NCI-H2196 treated with DMSO at 0.1 percent for 48 hours (cell line): ENCODE results near the gene CD99.
"Not testable (repeated sequence)": the region's sequence is repeated elsewhere in the genome, so short reads cannot be mapped to it uniquely, and the experiment has no call there.

Experiments
- DNase-seq: peaks from one replicate; lab custom pipeline; 2025; ENCODE audit not compliant: unreplicated experiment; lab: John Stamatoyannopoulos, UW

Gene CD99

DNA sequence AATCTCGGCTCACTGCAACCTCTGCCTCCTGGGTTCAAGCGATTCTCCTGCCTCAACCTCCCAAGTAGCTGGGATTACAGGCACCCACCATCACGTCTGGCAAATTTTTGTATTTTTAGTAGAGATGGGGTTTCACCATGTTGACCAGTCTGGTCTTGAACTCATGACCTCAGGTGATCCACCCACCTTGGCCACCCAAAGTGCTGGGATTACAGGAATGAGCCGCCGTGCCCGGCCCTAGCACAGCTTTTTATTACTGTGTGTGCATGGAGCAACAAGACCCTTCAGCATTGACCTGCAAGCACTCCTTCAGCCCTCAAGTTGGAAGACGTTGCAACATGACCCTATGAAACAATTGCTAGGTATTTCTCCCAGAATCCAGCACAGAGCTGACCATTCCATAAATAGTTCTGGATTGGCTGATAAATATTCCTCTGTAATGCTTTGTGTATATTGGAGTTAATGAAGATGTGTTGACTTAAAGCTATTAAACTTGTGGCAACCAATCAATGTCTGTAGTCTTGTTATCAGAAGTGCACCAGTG, 15.4 kb upstream of the CD99 start:
- DNase-seq: not testable (repeated sequence)

DNA sequence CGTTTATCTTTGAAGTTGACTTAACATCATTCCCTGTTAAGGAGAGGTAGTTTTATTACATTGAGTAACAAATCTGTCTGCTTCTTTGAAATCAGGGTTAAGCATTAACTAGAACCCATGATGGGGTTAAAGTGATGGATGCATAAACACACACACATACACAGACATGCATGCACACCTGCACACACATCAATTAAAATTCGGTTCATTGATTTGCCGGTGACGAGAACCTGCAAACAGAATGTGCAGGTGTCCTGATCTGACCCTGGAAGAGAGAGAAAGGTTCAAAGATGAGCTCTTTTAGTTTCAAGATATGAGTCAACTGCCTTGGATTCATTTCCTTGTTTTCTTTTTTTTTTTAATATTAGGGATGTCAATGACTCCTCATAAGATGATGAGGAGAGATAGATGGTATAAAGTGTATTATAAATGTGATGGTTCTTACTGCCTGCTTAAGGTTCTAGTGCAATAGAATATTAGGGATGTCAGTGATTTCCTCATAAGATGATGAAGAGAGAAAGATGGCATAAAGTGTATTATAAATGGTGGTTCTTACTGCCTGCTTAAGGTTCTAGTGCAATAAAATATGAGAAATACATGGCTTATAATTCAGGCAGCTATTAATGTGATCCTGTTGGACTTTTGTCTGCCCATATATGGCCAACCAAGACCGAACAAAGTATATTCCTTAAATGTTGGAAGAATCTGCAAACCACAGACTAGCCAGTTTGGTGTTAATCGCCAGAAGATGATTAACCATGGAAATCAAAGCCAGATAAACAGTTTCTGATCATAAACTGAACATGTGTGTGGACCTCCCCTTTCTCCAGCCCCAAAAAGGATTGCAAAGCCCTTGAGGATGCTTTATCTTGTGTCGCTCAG, 14.1 kb upstream of the CD99 start:
- DNase-seq: no peak

DNA sequence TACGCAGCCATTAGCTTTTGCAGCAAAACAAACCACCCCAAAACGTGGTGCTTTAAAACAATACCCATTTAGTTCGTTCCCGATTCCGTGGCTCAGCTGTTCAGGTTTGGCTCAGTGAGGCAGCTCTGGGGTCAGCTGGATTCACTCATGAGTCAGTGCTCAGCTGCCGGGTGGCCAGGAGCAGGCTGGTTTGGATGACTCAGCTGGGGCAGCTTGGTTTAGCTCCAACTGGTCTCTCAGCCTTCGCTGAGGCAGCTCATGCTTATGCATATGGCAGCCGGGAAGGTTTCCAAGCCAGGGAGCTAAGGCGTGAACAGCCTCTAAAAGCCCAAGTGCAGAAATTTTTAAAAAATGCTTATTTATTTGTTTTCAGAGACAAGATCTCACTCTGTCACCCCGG, 13.3 kb upstream of the CD99 start:
- DNase-seq: no peak

DNA sequence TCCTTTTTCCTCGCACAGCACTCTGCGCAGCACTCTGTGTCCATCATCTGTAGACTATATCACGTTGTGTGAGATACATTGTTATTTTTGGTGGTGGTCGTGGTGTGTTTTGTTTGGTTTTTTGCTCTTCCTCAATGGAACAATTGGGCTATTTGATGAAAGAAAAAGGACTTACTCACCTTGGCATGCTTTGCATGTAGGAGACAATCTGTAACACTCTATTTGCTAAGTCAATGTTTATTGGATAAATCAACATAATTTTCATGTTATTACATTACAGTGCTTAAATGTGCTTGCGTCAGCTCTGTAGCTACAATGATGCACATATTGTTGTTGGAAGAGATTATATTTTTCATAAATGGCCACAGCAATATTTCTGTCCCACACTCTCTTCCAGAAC, 12.5 kb upstream of the CD99 start:
- no peak for DNase-seq

DNA sequence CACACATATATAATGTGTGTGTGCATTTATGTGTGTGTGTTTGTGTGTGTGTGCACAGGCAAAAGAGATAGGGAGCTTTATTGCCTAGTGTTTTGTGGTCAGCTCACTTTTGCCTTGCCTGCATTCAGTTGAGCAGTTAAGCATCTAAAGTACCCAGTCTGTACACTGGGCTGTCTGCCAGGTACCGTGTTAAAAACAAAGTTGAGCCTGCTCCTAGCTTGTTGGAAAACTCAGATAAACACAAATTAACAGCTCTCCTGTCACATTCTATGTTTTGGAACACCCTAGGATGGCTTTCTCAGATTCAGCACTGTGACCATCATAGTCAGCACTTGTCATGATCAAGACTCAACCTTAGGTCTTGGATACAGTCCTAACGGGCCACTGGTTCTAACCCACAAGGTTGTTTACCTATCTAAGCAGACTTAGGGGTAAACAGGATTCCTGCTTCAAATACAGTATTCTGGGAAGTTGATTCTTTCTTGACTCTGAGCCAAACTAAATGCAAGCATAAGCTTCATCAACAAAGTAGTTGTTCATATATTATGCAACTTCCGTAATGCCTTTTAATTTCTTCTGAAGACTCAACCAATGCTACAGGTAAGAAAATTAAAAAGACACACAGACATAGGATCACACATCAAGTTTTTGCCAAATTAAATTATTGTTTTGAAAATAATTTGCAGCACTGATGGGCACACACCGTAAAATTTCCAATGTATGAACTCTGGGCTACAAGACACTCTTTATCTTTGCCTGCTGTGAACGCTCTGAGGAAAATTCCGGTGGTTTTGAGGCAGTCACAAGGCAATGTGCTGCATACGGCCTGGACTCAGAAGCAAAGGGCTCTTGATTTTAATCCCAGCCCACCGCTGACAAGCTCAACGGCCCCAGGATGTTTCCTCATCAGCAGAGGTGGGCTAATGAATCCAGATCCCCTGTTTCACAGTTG, 11.3 kb upstream of the CD99 start:
- no peak for DNase-seq

DNA sequence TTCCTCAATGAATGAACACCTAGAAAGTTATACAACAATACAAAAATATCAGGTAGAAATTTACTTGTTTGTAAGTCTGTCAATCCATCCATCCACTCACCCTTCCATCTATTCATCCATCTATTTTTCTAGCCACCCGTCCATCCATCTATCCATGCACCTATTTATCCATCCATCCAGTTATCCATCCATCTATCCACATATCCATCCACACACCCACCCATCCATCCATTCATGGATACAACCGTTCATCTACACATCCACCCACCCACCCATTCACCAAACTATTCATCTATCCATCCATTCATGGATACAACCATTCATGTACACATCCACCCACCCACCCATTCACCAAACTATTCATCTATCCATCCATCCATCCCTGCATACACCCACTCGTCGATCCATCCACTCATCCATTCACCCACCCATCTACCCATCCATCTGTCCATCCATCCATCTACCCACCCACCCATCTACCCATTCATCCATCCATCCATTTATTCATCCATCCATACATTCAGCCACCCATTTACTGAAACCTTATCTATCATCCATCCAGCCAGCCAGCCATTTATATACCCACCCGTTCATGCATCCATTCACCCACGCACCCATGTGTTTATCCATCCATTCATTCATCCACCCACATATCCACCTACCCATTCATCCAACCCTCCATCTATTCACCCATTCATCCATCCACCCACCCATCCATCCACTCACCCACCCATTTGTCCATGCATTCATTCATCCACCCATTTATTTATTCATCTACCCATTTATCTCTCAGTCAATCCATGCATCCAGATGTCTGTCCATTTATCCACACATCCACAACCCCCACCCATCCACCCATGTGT, 10.4 kb upstream of the CD99 start:
- no peak for DNase-seq

DNA sequence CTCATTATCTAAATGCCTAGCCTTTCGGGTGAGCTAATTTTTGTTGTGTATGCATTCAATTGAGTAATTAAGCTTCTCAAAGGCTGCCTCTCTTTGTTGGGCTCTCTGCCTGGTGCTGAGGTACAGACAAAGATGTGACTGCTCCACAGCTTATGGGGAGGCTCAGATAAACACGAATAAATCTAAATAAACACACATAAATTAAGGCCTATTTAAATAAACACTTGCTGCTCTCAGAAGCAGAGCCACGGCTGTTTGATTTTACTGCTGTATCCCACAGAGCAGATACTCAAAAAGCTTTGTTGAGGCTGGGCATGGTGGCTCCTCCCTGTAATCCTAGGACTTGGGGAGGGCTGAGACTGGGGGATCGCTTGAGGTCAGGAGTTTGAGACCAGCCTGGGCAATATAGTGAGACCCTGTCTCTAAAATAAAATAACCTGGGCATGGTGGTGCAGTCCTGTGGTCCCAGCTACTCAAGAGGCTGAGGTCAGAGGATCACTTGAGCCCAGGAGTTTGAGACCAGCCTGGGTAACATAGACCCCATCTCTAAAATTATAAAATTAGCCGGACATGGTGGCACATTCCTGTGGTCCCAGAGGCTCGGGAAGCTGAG, 8.4 kb upstream of the CD99 start:
- DNase-seq: no peak

DNA sequence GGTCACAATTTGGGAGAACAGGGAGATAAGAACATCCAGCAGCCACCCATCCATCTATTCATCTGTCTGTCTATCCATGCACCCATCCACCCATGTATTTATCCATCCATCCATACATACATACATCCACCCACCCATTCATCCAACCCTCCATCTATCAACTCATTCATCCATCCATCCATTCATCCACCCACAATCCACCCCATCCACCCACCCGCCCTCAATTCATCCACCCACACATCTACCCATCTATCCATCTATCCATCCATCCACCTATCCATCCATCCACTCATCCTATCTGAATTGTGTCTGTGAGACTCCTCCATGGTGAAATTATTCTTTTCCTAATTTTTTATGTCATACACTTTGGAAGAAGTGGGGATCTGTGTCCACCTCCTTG, 6.8 kb upstream of the CD99 start:
- no peak for DNase-seq

DNA sequence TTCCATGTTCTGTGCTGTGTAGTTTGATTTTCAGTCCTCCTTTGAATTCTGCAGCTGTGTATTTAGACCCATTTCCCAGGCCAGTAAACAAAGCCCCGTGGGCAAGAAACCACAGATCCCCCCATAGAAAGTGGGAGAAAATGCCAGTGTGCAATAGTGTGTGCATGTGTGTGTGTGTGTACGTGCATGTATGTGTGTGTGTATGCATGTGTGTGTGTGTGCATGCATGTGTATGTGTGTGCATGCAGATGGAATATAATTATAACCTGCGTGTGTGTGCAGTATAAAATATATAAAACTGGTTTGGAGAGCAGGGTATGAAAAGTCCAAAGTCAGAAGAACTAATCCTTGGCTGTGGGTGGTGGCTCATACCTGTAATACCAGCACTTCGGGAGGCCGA, 5.2 kb upstream of the CD99 start:
- no peak for DNase-seq

DNA sequence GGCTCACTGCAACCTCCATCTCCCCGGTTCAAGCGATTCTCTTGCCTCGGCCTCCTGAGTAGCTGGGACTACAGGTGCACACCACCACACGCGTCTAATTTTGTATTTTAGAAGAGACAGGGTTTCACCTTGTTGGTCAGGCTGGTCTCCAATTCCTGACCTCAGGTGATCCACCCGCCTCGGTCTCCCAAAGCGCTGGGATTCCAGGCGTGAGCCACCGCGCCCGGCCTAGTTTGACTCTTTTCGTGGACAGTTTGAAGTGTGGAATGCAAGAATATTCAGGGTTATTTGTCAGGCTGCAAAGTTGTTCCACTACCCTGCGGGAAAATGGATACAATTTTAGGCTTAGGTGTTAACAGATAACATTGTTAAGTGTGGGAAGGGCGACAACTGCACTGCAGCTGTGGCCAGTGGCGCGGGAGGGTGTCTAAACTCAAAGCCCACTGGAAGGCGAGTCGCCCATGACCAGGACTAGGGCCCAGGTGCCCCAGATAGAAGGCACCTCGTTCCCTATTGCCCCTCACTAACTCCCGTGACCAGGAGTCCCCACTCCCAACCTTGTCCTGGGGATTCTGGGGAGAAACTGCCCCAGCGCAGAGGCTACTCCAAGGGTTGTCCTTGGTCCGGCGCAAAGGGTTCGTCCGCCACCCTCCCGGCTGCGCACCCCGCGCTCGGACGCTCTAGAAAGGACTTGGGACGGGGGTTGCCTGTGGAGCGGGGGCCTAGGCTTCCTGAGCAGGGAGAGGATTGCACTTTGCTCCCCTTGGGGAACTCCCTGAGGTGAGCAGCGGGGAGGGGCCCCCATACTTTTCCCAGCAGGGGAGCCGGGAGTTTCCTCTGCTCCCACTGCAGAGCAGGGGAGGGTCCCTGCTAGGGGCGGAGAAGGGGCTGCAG, 1.1 kb upstream of the CD99 start:
- no peak for DNase-seq

DNA sequence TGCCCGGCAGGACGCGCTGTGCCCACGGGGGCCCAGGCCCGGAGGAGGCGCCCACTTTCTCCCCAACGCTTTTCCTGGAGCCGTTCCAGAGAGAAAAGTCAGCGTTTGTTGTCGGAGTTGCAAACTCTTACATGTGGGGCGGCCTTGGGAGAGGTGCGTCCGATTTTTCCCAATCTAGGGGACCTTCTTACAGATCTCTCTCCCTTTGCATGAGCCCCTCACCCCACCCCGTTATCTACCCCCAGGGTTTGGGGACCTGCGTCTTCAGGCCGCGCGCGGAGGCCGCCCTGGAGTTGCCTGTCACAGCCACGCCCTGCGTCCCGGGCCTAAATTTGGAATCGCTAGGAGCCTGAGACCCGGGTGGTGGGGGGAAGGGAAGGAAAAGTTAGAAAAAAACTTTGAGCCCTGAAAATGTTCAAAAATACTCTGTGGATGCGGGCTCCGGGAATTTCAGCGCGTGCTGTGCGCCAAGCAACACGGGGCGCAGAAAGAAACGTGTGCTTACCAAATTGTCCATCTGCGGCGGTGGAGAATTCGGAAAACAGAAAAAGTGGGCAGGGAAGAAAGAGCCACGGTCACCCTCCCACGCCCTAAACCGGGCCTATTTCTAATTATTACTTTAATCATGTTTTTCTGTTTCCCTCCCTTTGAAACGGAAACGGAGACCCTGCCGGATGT, 587 bp downstream of the CD99 start:
- DNase-seq: no peak

DNA sequence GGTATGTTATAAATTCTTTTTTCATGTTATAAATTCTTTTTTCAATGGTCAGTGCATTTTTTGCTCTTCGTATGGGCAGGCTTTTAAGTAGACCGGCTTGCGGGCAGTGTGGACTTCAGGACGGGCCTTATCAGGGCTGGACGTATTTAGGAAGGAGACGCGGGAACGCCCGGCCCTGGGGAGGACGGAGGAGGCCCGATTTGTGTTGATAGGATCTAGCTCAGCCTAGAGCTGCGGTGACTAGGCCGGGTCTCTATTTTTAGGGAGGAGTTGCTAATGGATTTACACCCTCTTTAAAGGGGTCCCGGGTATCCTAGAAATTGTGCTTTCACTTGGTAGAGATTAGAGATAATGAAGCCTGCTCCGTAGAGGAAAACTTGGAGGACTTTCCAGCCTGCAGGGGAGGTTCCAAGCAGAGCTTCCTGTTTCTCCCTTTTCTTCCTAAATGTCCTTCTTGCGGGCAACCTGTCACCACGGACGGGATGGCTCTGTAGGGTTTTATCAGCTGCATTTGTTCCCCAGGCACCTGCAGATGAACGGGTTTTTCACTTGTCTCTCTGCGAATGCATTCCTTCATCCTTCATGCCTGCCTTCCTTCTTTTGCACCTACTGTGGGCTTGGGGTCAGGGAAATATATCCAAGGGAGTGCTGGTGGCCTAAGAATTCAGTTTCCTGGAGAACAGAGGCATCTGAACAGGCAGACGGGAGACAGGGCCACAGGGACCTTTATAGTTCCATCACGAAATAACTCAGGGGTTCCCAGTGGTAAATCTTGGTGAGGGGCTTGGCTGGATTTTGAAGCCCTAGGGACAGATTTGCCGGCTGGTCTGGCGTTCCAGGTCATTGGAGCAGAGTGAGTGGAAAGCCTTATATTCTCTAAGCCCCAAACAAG, 1.4 kb downstream of the CD99 start:
- DNase-seq: no peak

DNA sequence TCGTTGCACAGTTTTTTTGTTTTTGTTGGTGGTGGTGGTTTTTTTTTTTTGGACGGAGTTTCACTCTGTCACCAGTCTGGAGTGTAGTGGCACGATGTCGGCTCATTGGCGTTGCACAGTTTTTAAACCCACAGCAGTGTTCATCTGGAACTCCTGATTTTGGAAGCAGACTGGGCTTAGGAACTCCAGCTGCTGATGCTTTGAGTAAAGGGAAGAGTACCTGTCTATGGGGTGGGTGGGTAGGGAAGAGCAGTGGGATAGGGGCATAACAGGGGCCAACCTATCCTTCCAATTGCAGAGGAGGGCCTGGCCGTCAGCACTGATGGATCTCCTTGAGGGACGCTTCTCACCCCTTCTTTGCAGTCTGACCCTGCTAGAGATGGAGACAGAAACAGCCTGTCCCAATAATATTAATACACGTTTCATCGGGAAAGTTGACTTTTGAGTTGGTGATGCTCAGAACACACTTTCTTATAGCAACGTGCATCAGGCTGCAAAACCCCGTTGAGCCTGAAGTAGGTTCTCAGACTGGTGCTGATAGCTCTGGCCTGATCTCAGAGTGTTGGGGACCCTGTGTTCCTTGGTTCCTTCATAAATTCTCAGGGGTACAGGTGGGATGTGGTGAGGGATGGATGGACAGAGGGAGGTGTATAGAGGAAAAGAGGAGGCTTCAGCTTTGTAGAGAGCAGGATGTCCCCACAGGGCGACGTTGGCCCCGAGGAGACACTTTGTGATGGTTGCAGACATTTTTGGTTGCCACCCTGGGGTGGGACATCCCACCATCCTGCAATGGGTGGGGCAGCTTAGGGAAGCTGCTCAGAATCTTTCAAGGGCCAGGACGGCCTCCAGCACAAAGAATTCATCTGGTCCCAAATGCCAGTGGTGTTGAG, 2.3 kb downstream of the CD99 start:
- DNase-seq: no peak

DNA sequence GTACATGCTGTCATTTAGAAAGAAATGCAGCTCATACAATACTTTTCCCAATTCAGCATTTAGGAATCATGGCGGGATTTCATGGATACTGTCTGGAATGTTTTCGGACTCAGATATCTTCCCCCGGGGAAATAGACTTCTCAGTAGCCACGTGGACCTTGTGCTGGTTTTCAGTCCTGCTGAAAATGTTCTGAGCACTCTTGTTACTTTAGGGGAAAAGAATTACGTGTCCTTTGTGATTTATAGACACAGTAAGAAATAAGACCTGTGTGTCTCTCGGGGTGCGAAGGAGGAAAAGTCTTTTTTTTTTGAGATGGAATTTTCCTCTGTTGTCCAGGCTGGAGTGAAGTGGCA, 3.8 kb downstream of the CD99 start:
- no peak for DNase-seq

DNA sequence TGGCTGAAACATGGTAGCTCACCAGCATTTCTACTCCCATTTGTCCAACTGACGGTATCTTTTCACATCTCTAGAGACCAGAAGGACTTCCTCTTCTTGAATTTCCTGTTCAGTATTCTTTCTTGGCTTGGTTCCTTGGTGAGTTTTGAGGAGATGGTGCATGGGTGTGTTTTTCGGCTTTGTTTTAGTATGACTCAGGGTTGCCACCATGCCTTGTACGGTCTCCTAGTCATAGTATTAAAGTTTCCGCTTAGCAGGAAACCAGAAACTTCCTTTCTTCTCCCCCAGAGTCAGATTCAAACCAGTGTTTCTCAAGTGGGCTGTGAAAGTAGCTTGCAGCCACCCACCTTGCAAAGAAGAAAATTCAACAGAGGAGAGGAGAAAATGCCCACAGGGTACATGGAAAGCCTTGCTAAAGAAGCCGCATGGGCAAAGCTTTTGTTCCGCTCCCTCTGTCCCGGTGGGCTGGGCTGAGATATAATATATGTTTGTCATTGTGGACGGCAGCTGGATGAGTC, 5.7 kb downstream of the CD99 start:
- DNase-seq: no peak

DNA sequence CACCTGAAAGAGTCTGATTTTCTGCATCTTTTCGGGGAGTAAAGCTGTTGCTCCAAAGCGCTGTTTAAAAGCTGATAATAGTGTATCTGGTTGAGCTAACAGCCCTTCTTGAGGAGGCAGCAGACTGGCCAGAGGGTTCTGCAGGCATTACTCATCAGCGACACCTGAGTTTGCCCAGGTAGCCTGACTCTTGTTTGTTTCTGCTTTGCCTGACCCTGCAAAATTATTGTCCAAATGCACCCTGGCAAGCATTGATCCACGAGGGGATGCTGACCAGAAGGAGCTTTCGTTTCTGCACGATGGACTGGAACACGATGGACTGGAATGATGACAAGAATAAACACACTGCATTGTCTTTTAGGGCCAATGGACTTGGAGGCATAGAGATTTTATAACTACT, 6.2 kb downstream of the CD99 start:
- no peak for DNase-seq
